ENCODE measurements around the gene RAG2.

- TF ChIP-seq CTCF (IDR thresholded peaks at IDR 0.05) = no peak
- TF ChIP-seq ZFX (IDR thresholded peaks at IDR 0.05; ENCODE audit: borderline replicate concordance) = no peak
These were observed 1.2 kb downstream of the RAG2 start for GRCh38 chr11:36596880-36597279.
